Right ventricle myocardium superior (tissue), 1 donor: ENCODE data around the gene MYBPC2. TPM values are rescaled to one million over a fixed set of nuclear protein-coding genes. Genes with fewer than 3 reads are reported as not detected.
A peak's percentile ranks its signal among the peaks of the same experiment; 100 is the strongest.

Experiments used
- ATAC-seq: fragments of 200-7000 bp; cut with Tn5 transposase; one replicate; pipeline ENCODE4 v1.9.1; 2020; ENCODE audit warnings: mild to moderate bottlenecking; ENCODE audit not compliant: poor library complexity
- DNase-seq: peaks from one replicate; pipeline ENCODE4 v3.0.0-alpha.2; 2020
- intact Hi-C: fragments of 100-400 bp; cut with DNase I; formaldehyde crosslinking; loops from one replicate; pipeline ENCODE4 v1.11.2; 2022
- total RNA-seq: library from RNA; stranded (reverse); fragmentation: NEBNext Ultra II Directional; extraction: Animal tissue kit (Norgen Biotek cat#: 25700); gene quantifications from one replicate; pipeline ENCODE4 v1.2.1, GENCODE V29; 2021
- donor health status: DM: no; HTN: yes; CAD: no; lungs with severe emphysema.

Gene MYBPC2
- total RNA-seq, 1 donor from 2014 or later: not detected

GRCh38 chr19:50488389-50489194, 55.9 kb downstream of the MYBPC2 start:
- peak; percentile 4 for ATAC-seq
- intact Hi-C loops: no loop called here

DNA sequence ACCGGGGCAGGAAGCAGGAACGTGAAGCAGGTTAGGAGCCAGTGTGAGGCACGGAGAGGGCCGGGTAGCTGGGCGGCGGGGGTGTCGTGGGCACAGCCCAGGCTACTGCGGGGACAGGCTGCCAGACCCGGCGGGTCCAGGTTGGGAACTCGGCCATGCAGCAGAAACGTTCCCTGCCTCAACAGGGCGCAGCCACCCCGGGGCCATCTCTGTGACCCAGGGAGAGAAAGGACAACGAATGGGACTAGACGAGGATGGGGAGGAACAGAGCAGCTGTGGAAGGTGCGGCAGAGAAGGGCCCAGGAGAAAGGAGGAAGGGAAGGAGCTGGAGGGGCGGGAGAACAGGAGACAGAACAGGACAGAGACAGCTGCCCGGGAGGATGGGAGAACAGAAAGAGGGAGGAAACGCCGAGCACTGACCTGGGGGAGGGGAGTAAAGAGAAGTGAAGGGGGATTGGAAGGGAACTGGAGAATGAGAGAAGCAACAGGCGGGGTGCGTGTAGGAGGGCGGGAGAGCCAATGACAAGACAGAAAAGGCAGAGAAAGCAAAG, 56.8 kb downstream of the MYBPC2 start:
- intact Hi-C loops: no loop called here
- ATAC-seq (no peak), DNase-seq (peak; percentile 44)

More at GRCh38 chr19:50488389-50489194, 55.9 kb downstream of the MYBPC2 start:
- DNase-seq: peak; percentile 39

DNA sequence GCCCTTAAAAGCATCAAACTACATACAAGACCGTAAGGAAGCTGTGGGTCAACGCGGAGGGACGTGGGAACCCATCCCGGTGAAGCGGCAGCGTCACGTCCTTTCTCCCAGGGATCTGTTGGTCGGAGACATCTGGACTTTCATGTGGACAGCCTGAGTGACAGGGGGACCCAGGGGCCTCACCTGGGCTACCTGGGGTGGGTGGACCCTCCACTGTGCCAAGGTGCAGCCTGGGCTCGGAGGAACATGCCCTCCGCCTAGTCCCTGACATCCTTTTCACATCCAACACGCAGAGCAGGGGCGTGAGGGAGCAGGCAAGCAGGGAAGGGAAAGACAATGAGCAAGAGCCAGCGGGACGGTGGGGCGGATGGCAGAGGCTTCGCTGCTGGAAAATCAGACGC, 57.7 kb downstream of the MYBPC2 start:
- ATAC-seq: no peak
- intact Hi-C loops: no loop called here
- peak; percentile 30 for DNase-seq

GRCh38 chr19:50490991-50491472, 58.3 kb downstream of the MYBPC2 start:
- ATAC-seq (no peak), DNase-seq (peak; percentile 26)
- intact Hi-C loops: no loop called here

GRCh38 chr19:50492303-50493052, 59.8 kb downstream of the MYBPC2 start:
- intact Hi-C loops: no loop called here
- no peak for ATAC-seq
- peak; percentile 32 for DNase-seq

DNA sequence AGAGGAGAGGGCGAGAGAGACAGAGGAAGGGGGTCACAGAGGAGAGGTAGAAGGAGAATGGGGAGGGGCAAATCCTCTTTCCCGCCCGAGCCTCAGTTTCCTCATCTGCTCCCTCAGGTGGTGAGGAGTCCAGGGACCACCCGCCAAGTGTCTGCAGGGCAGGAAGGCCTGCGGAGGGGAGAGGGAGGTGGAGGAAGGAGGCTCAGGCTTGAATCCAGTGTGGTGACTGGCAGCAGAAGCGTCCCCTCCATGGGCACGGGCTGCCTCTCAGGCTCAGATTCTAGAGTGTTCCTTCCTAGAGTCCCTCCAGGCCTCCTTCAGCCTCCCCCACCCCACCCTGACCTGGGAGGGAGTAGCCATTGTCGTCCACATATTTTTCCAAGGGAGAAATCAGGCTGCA, 60.5 kb downstream of the MYBPC2 start:
- DNase-seq: peak; percentile 6
- intact Hi-C loops: no loop called here

GRCh38 chr19:50494186-50495019, 61.7 kb downstream of the MYBPC2 start:
- DNase-seq: peak; percentile 7
- intact Hi-C loops: no loop called here
- ATAC-seq: no peak

More for the DNA sequence above, 60.5 kb downstream of the MYBPC2 start:
- ATAC-seq: no peak

- DNase-seq (no peak), ATAC-seq (no peak)
- intact Hi-C loops: no loop called here
Observed at GRCh38 chr19:50495020-50495531, 62.4 kb downstream of the MYBPC2 start.

- ATAC-seq: peak; percentile 42
- DNase-seq: peak; percentile 79
- intact Hi-C loops: no loop called here
Observed at GRCh38 chr19:50496189-50497021, 63.7 kb downstream of the MYBPC2 start.

DNA sequence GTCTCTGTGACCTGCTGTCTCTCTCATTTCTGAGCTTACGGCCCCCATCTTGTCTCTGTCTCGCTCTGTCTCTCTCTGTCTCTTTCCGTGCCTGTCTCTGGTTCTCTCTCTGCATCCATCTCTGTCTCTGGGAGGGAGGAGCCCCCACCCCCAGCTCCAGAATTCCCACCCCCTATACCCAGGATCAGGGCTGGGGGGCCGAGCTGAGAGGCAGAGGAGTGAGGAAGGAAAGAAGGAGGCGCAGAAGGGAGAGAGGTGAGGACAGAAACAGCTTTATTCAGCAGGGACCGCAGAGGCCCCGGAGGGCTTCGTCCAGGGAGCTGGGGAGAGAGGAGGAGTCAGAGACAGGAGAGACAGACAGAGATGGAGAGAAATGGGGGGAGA, 64.3 kb downstream of the MYBPC2 start:
- ATAC-seq (peak; percentile 4), DNase-seq (no peak)
- intact Hi-C loops: no loop called here

DNA sequence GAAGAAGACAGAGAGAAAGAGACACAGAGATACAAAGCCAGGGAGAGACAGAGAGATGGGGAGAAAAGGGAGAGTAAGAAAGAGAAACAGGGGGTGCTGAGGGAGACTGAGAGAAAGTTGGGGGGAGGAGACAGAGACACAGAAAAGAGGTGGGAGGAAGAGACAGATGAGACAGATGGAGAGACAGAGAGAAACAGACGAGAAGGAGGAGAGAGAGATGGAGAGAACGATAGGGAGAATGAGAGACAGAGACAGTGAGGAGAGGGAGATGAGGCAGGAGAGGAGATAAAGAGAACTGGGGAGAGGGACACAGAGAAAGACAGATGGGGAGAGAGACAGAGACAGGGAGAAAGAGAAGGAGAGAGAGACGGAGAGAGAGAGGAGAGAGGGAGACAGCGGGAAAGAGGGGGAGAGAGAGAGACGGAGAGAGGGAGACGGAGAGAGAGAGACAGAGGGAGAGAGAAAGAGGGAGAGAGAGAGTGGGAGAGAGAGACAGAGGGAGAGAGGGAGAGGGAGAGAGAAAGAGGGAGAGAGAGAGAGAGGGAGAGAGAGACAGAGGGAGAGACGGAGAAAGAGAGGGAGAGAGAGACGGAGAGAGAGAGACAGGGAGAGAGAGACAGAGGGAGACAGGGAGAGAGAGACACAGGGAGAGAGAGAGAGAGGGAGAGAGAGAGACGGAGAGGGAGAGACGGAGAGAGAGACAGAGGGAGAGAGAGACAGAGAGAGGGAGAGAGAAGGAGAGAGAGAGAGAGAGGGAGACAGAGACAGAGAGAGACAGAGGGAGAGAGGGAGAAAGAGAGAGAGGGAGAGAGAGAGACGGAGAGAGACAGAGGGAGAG, 65.7 kb downstream of the MYBPC2 start:
- intact Hi-C loops: no loop called here
- DNase-seq: no peak

DNA sequence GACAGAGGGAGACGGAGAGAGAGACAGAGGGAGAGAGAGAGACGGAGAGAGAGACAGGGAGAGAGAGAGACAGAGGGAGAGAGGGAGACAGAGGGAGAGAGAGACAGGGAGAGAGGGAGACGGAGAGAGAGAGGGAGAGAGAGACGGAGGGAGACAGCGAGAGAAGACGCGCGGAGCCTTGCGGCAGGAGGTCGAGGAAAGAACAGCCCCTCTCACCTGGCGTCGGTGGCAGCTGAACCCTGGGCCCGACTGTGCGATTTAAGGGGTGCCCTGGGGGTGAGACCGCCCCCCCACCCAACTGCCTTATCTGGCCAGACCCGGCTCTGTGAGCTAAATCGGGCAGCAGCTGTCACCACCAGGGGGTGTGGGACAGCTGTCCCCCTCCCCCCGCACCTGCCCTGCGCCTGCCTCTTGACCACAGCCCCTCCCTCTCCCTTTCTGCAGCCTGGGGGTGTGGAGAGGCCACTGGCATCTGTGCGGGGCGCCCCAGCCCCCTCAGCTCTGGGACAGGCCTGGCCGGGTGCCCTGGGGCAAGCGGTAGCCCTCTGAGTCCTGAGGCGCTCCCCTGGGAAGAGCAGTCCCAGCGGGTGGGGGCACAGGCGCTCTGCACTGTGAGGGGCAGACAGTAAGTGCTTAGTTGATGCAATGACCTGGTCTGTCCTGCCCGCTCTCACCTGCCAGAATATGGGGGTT, 67.5 kb downstream of the MYBPC2 start:
- DNase-seq (peak; percentile 86), ATAC-seq (peak; percentile 51)
- intact Hi-C loops: no loop called here

More for the DNA sequence above, 65.7 kb downstream of the MYBPC2 start:
- ATAC-seq: no peak

DNA sequence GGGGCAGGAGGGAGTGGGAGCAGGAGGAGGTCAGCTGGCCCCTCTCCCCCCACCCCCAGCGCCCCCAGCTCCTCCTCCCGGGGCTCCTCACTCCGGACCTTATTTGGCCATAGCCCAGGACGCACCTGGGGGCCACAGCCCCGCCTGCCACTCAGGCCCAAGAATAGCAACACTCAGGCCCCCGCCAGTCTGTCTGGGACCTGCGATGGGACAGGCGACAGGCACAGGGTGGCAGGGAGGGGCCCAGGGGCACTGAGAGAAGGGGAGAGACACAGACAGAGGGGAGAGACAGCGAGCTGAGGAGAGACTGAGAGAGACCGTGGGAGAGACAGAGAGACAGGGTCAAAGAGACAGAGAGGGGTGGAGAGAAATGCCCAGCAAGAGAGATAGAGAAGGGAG, 68.1 kb downstream of the MYBPC2 start:
- ATAC-seq (peak; percentile 67), DNase-seq (peak; percentile 88)
- intact Hi-C loops: no loop called here

- peak; percentile 4 for ATAC-seq
- intact Hi-C loops: no loop called here
- no peak for DNase-seq
Observed at GRCh38 chr19:50501186-50501567, 68.5 kb downstream of the MYBPC2 start.

GRCh38 chr19:50501568-50502475, 69.1 kb downstream of the MYBPC2 start:
- ATAC-seq (peak; percentile 63), DNase-seq (peak; percentile 81)
- intact Hi-C loops: no loop called here
